WERI-Rb-1 (cell line): ENCODE measurements around the gene KLHL29.

Experiments used
- DNase-seq: peaks from one replicate; pipeline ENCODE4 v3.0.0-alpha.2; 2020
- H3K27ac ChIP-seq: fragments of 250-450 bp; sonication (Bioruptor Pico); 2 replicates; pipeline ENCODE4 v1.5.1; 2020; ENCODE audit warnings: mild to moderate bottlenecking, moderate library complexity
- H3K27me3 ChIP-seq: fragments of 250-450 bp; sonication (Bioruptor Pico); 2 replicates; pipeline ENCODE4 v1.5.1; 2021; ENCODE audit warnings: mild to moderate bottlenecking, low read depth, moderate library complexity; ENCODE audit not compliant: insufficient read depth, severe bottlenecking
- H3K36me3 ChIP-seq: fragments of 250-450 bp; sonication (Bioruptor Pico); 2 replicates; pipeline ENCODE4 v1.5.1; 2020; ENCODE audit warnings: mild to moderate bottlenecking, moderate library complexity
- H3K4me3 ChIP-seq: 2 replicates; pipeline ENCODE4 v1.5.1; 2011; ENCODE audit warnings: low read depth, mild to moderate bottlenecking, control low read depth, low read length
- H3K9me3 ChIP-seq: fragments of 250-450 bp; sonication (Bioruptor Pico); 2 replicates; pipeline ENCODE4 v1.5.1; 2021; ENCODE audit warnings: mild to moderate bottlenecking, moderate library complexity; ENCODE audit not compliant: severe bottlenecking
- CTCF ChIP-seq: IDR thresholded peaks from 2 replicates; pipeline ENCODE4 v1.5.1; 2011; ENCODE audit warnings: low read depth, mild to moderate bottlenecking, control low read depth, inconsistent platforms, low read length

KLHL29 gene

GRCh38 chr2:23483791-23484190 is 98.8 kb downstream of the KLHL29 start:
- DNase-seq, result no peak
- H3K27ac ChIP-seq, result no peak overlapping the region

GRCh38 chr2:23484275-23484674 is 99.3 kb downstream of the KLHL29 start:
- Histone ChIP-seq H3K9me3 (no peaks in the 10 kb centered on the region), H3K36me3 (no peaks in the 10 kb centered on the region; the same call in 1 of the 2 replicates), H3K27me3 (no peaks in the 10 kb centered on the region), H3K27ac (no peak overlapping the region), H3K4me3 (no peak overlapping the region)
- TF ChIP-seq CTCF, result no peak
- no peak for DNase-seq

More at GRCh38 chr2:23483791-23484190, 98.8 kb downstream of the KLHL29 start:
- Histone ChIP-seq H3K36me3 (no peaks in the 10 kb centered on the region; the same call in 1 of the 2 replicates), H3K9me3 (no peaks in the 10 kb centered on the region), H3K27me3 (no peaks in the 10 kb centered on the region), H3K4me3 (no peak overlapping the region)
- no peak for TF ChIP-seq CTCF

GRCh38 chr2:23484767-23485166 is 99.8 kb downstream of the KLHL29 start:
- Histone ChIP-seq H3K27ac (no peak overlapping the region), H3K9me3 (no peaks in the 10 kb centered on the region), H3K27me3 (no peaks in the 10 kb centered on the region), H3K4me3 (no peak overlapping the region), H3K36me3 (no peaks in the 10 kb centered on the region; the same call in 1 of the 2 replicates)
- no peak for TF ChIP-seq CTCF
- no peak for DNase-seq

- no peak for DNase-seq
- no peak for TF ChIP-seq CTCF
- H3K27ac ChIP-seq, result no peak overlapping the region
- H3K9me3 ChIP-seq, result no peaks in the 10 kb centered on the region
- H3K27me3 ChIP-seq, result no peaks in the 10 kb centered on the region
- no peak overlapping the region for H3K4me3 ChIP-seq
- H3K36me3 ChIP-seq, result no peaks in the 10 kb centered on the region; the same call in 1 of the 2 replicates
These were observed 100.3 kb downstream of the KLHL29 start for GRCh38 chr2:23485261-23485660.

GRCh38 chr2:23485841-23486683 is 101.1 kb downstream of the KLHL29 start:
- Histone ChIP-seq H3K27me3 (no peaks in the 10 kb centered on the region), H3K27ac (no peak overlapping the region), H3K9me3 (no peaks in the 10 kb centered on the region)

More at GRCh38 chr2:23485841-23486683, 101.1 kb downstream of the KLHL29 start:
- H3K4me3 ChIP-seq, result no peak overlapping the region
- no peak for TF ChIP-seq CTCF
- no peak for DNase-seq
- H3K36me3 ChIP-seq, result no peaks in the 10 kb centered on the region
